Measurements from ENCODE around the gene SLC24A3. TPM values are rescaled to one million over a fixed set of nuclear protein-coding genes. Genes with fewer than 3 reads are reported as not detected.

The SLC24A3 gene
- total RNA-seq, 4 donors from 2014 or later = 12.9 to 49.8 (median 27.6) TPM

- Histone ChIP-seq H3K27ac (no peak overlapping the region), H3K4me1 (peaks cover 0 to 16% of the 10 kb centered on the region in 2 donors), H3K27me3 (no peaks in the 10 kb centered on the region), H3K9me3 (no peaks in the 10 kb centered on the region), H3K4me3 (no peak overlapping the region), H3K36me3 (no peaks in the 10 kb centered on the region)
- TF ChIP-seq POLR2A (IDR thresholded peaks at IDR 0.05) (no peak), CTCF (IDR thresholded peaks at IDR 0.05) (no peak)
- DNase-seq = no peak
- intact Hi-C loops (cut with DNase I; ENCODE audit: low total_unique reads) = loop anchor here (10.0 kb wide), 1 partner anchor 234 kb away; no protein-coding TSS in a partner anchor
Observed at GRCh38 chr20:19218411-19218810, 6.0 kb downstream of the SLC24A3 start.

- Histone ChIP-seq H3K27me3 (no peaks in the 10 kb centered on the region), H3K27ac (peak overlapping the region in 1 of 2 donors; percentile 52), H3K9me3 (no peaks in the 10 kb centered on the region), H3K4me3 (no peak overlapping the region), H3K36me3 (no peaks in the 10 kb centered on the region), H3K4me1 (no peaks in the 10 kb centered on the region)
- intact Hi-C loops (cut with DNase I; ENCODE audit: low total_unique reads) = no loop called here
- no peak for DNase-seq
- no peak for TF ChIP-seq CTCF (IDR thresholded peaks at IDR 0.05)
- no peak for TF ChIP-seq POLR2A (IDR thresholded peaks at IDR 0.05)
Observed at GRCh38 chr20:19222520-19223040, 10.1 kb downstream of the SLC24A3 start.

GRCh38 chr20:19223640-19224039 is 11.2 kb downstream of the SLC24A3 start:
- H3K27me3 ChIP-seq = no peaks in the 10 kb centered on the region
- intact Hi-C loops (cut with DNase I; ENCODE audit: low total_unique reads) = no loop called here
- H3K27ac ChIP-seq = no peak overlapping the region
- no peaks in the 10 kb centered on the region for H3K36me3 ChIP-seq
- no peaks in the 10 kb centered on the region for H3K4me1 ChIP-seq
- TF ChIP-seq CTCF (IDR thresholded peaks at IDR 0.05) = no peak
- TF ChIP-seq POLR2A (IDR thresholded peaks at IDR 0.05) = no peak
- DNase-seq = no peak
- no peak overlapping the region for H3K4me3 ChIP-seq
- no peaks in the 10 kb centered on the region for H3K9me3 ChIP-seq

GRCh38 chr20:19231359-19232035 is 19.1 kb downstream of the SLC24A3 start:
- H3K27me3 ChIP-seq = no peaks in the 10 kb centered on the region
- no peaks in the 10 kb centered on the region for H3K9me3 ChIP-seq
- peak overlapping the region; percentile 1 to 33 for H3K27ac ChIP-seq
- intact Hi-C loops (cut with DNase I; ENCODE audit: low total_unique reads) = no loop called here
- H3K4me1 ChIP-seq = no peaks in the 10 kb centered on the region
- TF ChIP-seq POLR2A (IDR thresholded peaks at IDR 0.05) (no peak), CTCF (IDR thresholded peaks at IDR 0.05) (no peak)
- H3K4me3 ChIP-seq = no peak overlapping the region
- DNase-seq = peak; percentile 74 to 77
- H3K36me3 ChIP-seq = no peaks in the 10 kb centered on the region

- peak in 1 of 2 donors; percentile 55 for TF ChIP-seq POLR2A (IDR thresholded peaks at IDR 0.05)
- no peak for TF ChIP-seq CTCF (IDR thresholded peaks at IDR 0.05)
- intact Hi-C loops (cut with DNase I; ENCODE audit: low total_unique reads) = no loop called here
- Histone ChIP-seq H3K4me3 (peak overlapping the region in 1 of 2 donors; percentile 9), H3K4me1 (no peaks in the 10 kb centered on the region), H3K27ac (peak overlapping the region; percentile 67 to 74), H3K9me3 (no peaks in the 10 kb centered on the region), H3K36me3 (no peaks in the 10 kb centered on the region), H3K27me3 (no peaks in the 10 kb centered on the region)
- peak; percentile 77 to 84 for DNase-seq
Observed at GRCh38 chr20:19232997-19233794, 20.8 kb downstream of the SLC24A3 start.
